ENCODE measurements around the gene CZIB.
"Not testable (repeated sequence)": the region's sequence is repeated elsewhere in the genome, so short reads cannot be mapped to it uniquely, and the experiment has no call there.

The CZIB gene

DNA sequence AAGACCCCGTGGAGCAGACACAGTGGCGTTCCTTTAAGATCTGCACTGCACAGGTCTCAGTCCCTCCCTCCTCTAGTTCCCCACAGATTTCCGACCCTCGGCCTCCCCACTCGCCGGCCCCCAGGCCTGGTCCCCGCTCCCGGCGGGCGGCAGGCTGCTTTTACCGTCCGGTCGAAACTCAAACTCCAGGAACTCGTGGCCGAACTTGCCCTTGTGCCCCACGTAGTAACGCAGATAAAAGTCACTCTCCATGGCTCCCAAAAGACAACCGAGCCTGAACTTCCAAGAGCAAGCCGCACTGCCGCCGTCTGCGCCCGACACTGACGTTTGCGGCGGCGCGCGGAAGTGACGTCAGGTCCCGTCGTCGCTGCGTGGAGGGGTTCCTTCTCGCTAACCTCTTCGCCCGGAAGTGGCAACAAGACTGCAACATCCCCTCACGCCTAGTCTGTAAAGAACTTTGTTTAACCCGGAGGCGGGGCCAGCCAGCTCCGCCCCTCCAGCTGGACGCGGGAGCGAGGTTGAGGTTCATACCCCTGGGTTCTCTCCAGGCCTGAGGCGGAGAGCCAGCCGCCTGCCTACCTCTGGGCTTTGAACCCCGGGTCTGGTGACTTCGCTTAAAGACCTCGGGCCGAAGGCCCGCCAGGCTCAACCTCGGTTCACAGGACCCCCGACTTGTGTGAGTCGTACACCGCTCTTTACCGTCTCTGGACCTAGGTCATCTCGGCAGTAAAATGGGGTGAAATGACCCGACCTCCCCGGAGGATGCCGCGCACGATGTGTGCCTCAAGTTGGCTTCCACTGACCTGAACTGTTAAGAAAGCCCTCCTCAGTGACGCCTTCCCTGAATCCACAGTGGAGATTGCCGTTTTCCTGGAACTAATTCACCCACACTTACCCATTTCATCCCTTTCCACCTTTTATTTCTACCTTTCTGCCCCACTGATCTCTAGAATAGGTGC is 18.0 kb upstream of the CZIB start, which contains the start of gene MAGOH:
TSS of gene MAGOH (minus strand) at position 322 of the 959 bp plus-strand sequence. CDS start at position 252, 70 bp downstream.
- peak; percentile 92 to 94 (median 93) for DNase-seq (ENCODE audit: low read depth in 2 of 3, low spot score in 1 of 3)

DNA sequence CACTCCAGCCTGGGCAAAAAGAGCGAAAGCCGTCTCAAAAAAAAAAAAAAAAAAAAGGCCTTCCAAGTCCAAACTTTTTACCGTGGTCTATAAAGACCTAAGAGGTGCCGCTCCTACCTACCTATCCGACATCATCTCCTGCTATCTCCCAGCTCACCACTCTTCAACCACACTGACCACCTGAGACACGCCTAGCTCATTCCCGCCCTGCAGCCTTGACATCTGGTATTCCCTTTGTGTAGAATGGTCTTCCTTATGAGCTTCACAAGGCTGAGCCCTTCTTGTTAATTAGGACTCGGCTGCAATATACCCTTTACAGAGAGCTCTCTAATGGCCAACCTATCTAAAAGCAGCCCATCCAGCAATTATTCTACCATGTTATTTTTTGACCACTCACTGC is 17.2 kb upstream of the CZIB start:
- DNase-seq (ENCODE audit: low read depth in 2 of 3, low spot score in 1 of 3), result no peak

DNA sequence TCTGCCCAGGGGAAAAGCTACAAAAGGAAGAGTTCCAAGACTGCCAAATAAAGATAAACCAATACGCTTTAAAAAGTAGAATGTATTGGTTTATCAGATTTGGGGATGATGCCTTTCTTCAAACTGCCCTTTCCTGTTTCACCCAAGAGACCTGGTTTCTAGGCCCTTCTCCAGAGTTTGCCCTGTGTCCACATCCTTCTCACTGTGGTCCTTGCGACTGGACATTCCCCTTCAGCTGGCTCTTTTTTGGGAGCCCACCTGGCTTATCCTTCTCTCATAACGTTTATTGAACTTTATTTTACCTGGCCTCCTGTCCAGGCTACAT is 490 bp upstream of the CZIB start:
- no peak for DNase-seq (ENCODE audit: low read depth in 2 of 3, low spot score in 1 of 3)

DNA sequence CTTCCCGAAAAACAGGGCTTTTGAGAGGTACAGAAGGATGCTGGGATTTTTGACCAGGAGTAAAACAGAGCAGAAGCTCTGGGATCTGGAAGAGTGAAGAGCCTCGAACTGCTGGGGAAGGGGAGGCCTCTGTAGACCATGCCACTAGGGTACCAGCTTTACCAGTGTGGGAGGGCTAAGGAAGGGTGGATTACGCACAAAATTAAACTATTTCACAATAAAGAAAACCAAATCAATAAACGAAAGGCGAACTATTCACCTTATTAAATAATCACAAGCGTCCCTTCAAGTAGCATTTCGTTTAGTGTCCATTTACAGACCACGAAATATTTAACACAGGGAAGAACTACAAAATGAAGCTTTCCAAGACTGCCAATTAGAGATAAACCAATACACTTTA is 723 bp downstream of the CZIB start:
- DNase-seq (ENCODE audit: low read depth in 2 of 3, low spot score in 1 of 3), result no peak

DNA sequence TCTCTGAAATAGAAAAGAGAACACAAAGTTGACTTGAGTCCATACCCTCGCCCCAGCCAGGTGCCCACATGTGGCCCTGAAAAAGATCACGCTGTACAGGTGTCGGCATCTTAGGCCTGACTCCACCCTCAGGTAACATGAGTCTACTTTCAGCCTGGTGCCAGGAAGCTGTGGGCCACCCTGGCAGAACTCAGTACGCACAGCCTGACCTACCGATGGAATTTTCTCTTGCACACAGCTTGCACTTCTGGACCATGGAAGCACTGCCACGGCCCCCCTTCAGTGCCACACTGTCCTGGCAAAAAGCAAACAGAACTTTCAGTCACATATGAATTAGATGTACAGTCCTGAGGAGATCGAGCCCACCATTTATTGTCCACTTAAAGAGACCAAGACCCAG is 2.2 kb downstream of the CZIB start:
- DNase-seq (ENCODE audit: low read depth in 2 of 3, low spot score in 1 of 3), result no peak

DNA sequence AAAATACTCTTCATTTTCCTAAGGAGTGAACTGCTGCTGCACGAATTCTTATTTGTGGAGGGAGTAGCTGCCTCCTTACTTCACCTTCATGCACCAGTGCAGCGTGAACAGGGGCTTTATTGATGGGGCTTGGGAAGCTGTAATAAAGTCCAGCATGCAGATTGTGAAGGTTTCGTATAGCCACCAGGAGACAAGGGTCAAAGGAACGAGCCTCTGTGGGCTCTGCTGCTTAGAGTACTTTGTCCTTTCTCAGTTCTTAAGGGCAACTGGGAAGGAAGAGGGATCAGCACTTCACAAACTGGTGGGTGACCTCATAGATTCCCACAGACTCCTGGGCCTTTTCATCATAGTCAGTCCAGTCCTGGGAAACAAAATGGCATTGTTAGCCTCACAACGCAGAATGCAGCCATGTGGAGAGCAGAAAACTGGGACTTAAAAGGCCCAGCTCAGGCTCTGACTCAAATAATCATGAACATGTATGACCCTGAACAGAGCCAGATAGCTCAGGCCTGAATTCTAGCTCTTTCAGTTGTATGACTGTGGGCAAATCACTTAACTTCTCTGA is 6.0 kb downstream of the CZIB start:
- no peak for DNase-seq (ENCODE audit: low read depth in 2 of 3, low spot score in 1 of 3)

DNA sequence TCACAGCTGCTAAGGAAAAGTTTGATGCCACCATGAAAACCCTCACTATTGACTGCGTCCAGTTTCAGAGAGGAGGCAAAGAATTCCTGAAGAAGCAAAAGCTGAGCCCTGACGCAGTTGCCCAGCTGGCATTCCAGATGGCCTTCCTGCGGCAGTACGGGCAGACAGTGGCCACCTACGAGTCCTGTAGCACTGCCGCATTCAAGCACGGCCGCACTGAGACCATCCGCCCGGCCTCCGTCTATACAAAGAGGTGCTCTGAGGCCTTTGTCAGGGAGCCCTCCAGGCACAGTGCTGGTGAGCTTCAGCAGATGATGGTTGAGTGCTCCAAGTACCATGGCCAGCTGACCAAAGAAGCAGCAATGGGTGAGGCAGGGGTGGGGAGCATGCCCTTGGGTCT is 9.5 kb downstream of the CZIB start:
- no peak for DNase-seq (ENCODE audit: low read depth in 2 of 3, low spot score in 1 of 3)

DNA sequence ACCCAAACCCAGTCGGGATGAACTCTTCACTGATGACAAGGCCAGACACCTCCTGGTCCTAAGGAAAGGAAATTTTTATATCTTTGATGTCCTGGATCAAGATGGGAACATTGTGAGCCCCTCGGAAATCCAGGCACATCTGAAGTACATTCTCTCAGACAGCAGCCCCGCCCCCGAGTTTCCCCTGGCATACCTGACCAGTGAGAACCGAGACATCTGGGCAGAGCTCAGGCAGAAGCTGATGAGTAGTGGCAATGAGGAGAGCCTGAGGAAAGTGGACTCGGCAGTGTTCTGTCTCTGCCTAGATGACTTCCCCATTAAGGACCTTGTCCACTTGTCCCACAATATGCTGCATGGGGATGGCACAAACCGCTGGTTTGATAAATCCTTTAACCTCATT is 10.1 kb downstream of the CZIB start:
- no peak for DNase-seq (ENCODE audit: low read depth in 2 of 3, low spot score in 1 of 3)

DNA sequence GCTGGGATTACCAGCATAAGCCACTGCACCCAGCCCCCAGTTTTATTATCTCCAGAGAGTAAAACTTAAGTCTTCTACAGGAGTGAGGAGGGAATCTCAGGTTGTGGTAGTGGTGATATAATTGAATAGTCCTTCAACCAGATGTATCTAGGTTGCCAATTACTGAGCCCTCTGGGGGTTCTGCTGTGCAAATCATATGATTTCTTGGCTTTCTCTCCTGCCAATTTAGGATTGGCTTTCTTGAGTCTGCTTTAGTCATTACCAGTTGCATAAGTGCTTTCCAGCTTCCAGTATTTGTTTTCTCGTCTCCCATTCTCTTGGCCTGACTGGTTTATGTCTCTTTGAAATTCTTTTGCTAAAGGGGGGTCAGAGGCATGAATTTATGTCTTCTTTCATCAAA is 12.7 kb downstream of the CZIB start:
- no peak for DNase-seq (ENCODE audit: low read depth in 2 of 3, low spot score in 1 of 3)

DNA sequence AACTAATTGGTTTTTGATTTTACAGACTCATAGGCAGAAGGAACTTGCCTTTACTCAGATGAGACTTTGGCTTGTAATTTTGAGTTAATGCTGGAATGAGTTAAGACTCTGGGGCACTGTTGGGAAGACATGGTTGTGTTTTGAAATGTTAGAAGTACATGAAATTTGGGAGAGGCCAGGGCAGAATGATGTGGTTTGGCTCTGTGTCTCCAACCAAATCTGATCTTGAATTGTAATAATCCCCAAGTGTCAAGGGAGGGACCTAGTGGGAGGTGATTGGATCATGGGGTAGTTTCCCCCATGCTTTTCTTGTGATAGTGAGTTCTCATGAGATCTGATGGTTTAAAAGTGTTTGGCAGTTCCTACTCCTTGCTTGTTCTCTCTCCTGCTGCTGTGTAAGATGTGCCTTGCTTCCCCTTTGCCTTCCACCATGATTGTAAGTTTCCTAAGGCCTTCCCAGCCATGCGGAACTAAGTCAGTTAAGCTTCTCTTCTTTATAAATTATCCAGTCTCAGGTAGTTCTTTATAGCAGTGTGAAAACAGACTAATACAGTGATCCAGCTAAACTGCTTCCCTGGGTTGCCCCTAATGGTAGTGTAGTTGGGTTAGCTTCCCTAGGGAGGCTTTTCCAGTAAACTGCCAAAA is 13.6 kb downstream of the CZIB start:
- no peak for DNase-seq (ENCODE audit: low read depth in 2 of 3, low spot score in 1 of 3)

DNA sequence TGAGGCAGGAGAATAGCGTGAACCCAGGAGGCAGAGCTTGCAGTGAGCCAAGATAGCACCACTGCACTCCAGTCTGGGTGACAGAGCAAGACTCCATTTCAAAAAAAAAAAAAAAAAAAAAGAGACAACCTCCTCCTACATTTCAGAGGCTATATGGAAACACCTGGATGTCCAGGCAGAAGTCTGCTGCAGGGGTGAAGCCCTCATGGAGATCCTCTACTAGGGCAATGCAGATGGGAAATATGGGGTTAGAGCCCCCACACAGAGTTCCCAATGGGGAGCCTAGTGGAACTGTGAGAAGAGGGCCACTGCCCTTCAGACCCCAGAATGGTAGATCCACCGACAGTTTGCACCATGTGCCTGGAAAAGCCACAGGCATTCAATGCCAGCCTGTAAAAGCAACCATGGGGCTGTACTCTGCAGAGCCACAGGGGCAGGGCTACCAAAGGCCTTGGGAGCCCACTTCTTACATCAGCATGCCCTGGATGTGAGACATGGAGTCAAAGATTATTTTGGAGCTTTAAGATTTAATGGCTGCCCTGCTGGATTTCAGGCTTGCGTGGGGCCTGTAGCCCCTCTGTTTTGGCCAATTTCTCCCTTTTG is 14.2 kb downstream of the CZIB start:
- not testable (repeated sequence) for DNase-seq (ENCODE audit: low read depth in 2 of 3, low spot score in 1 of 3)

DNA sequence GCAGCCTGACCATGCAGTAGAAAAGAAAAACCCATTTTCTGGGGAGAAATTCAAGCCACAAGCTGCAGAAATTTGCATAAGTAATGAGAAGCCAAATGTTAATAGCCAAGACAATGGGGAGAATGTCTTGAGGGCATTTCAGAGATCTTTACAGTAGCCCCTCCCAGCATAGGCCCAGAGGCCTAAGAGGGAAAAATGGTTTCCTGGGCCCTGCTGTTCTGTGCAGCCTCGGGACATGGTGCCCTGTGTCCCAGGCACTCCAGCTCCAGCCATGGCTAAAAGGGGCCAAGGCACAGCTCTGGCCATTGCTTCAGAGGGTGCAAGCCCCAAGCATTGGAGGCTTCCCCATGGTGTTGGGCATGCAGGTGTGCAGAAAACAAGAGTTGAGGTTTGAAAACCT is 14.9 kb downstream of the CZIB start:
- DNase-seq (ENCODE audit: low read depth in 2 of 3, low spot score in 1 of 3), result not testable (repeated sequence)

DNA sequence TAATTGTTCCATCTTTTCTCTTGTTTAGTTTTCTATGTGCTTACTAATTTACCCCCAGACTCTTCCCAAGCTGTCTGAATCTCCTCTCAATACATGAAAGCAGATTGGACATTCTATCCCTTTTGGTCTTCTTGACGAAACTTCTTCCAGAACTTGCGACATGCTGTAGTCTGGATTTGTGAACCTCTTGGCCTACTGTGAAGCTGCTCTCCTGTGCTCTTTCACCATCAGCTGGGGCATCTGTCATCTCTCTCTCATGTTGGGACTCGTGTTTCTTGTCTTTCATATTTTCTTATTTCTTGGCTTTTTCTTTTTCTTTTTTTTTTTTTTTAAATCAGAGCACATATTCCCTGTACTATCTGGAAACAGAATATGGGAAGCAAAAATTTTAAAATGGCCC is 17.0 kb downstream of the CZIB start:
- no peak for DNase-seq (ENCODE audit: low read depth in 2 of 3, low spot score in 1 of 3)

DNA sequence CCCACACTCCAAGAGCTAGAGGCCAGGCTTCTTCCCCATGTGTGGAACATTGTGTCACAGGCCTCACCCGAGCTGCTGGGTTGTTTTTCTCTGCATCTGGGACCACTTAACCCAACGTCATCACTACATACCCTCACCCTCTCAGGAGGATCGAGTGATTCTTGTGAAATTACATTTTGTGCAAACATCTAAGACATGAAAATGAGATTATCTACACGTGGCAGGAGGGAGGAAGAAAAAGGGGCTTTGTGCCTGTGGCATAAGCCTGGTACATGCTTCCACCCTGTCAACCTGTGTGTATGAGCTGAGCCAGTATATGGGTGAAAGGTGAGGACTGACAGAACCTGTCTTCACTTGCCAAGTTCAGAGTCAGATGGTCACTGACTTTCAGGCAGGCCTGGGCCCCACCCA is 22.2 kb downstream of the CZIB start:
- no peak for DNase-seq (ENCODE audit: low read depth in 2 of 3, low spot score in 1 of 3)

DNA sequence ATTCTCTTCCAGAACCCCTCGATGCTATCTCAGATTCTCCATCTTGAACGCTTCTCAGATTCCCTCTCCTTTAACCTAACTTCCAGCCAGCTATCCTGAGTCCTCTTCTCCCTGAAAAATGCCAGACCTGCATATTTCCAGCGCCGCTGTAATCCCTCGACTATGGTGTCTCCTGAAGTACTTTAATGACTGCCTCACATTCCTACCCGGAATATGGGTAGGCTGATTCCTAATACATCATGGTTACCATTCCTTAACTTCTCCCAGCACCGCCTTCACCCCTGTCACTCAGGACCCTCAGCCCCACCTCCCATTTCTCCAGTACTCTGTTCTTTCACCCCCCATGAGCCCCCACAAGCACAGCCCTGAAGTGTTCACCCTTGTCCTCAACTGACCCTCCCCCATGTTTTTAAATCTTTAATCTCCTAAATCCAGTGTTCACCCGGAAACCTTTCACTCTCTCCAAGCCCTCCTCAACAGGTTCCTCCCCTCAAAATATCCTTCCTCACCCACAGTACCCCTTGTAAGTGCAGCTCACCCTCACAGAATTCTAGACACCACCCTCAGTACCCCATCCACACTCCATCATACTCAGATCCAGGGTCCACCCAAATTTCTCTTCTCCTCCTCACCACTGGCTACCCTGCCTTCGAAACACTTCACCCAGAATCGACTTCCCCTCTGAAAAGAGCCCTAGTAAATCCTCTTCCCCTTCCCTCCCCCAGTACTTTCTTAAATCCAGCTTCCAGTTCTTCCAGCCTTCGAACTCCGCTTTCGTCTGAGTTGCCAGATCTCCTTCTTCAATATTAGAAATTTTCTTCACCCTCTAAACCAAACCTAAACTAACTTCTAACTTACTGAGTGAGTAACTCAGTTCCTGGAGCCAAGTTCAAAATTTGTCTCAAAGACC is 22.9 kb downstream of the CZIB start:
- no peak for DNase-seq (ENCODE audit: low read depth in 2 of 3, low spot score in 1 of 3)

DNA sequence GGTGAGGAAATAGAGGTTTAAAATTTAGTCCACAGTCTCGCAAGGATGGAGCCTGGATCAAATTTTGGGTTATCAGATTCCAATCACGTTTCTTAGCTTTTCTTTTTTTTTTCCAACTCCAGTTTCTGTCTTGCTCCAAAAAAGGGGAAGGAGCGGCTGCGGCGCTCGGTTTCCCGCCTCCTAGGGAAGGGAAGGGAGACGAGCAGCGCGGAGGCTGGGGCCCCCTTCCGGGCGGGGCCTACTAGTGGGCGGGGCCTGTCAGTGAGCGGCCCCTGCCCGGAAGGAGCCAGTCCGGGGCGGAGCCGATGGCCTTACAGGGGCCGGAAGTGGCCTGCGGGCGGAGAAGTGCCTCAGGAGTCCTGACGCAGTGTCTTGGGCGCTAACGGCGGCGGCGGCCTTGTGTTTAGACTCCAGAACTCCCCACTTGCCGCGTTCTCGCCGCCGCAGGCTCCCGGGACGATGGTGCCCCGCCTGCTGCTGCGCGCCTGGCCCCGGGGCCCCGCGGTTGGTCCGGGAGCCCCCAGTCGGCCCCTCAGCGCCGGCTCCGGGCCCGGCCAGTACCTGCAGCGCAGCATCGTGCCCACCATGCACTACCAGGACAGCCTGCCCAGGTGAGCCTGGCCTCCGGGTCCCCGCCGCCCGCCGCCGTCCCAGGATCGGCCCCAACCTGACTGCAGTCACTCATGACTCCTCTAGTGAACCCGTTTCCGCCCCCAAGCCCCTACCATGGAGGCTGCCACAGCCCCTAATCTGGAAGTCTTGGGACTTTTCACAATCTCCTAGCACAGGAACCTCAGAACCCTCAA is 23.7 kb downstream of the CZIB start, which contains the start of gene CPT2:
TSS of gene CPT2 (plus strand) at position 340 of the 806 bp plus-strand sequence. CDS start at position 460, 120 bp downstream.
- DNase-seq (ENCODE audit: low read depth in 2 of 3, low spot score in 1 of 3), result peak; percentile 85 to 90 (median 86)

DNA sequence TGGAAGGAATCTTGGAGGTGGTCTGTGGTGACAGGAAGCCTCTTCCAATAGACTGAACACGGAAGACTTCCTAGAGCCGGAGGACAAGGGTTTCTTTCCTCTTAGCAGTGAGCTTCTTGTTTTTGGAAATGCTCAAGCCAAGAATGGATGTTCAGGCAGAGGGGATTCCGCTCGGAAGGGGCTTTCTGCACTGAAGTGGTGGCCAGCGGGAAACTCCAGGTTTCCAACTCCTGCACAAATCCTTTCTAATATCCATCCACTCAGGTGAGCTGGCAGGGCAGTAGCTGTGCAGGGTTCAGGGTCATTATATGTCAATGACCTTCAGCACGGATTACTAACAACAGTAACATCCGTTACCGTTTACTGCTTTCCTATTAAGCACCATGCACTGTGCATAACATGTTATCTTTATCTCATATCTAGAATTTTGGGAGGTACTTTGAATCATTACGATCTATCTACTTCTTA is 24.4 kb downstream of the CZIB start:
- no peak for DNase-seq (ENCODE audit: low read depth in 2 of 3, low spot score in 1 of 3)

DNA sequence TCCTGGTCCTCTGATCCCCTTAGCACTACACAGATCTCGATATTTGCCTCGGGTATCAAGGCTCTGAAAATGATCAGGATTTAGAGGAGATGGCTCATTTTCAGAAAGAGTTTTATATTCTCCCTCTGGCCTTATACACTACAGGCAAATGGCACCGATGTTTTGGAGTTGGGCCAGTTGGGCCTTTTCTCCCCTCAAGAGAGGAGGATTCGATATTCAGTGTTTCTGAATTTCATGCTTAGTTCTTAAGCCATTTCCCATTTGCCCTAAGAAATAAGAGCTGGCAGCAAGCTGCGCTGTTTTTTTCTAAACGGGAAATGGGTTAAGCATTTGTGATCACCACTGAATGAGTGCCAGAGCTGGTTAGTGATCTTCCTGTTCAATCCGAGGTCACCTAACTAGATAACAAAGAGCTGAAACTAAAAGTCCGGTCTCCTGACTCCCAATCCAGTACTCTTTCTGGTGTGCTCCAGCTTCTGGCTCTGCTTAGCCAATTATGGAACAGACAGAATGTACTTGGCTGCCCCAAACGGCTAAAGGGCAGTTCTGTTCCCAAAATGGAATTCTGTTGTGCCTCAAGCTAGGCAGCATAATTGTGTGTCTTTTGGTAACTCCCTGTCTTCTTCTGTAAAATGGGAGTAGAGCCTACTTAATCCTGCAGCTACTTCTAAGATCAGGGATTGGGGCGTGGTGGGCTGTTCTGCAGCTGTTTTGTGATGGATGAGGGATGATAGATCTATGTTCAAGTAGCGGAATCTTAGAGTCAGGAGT is 25.0 kb downstream of the CZIB start:
- DNase-seq (ENCODE audit: low read depth in 2 of 3, low spot score in 1 of 3), result no peak

DNA sequence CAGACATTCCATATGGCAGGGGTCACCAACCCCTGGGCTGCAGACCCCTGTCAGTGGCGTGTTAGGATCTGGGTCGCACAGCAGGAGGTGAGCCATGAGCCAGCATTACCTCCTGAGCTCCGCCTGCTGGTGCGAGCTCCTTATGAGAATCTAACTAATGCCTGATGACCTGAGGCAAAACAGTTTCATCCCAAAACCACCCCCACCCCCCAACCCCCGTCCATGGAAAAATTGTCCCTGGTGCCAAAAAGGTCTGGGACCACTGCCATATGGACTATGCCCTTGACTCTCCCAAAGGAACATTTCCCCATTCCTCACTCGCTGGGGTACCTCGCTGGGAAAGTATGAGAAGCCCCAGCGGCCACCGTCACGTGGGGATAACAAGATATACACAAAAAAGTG is 30.2 kb downstream of the CZIB start:
- DNase-seq (ENCODE audit: low read depth in 2 of 3, low spot score in 1 of 3), result no peak
